C4-2B (cell line): ENCODE results near the gene LENG9.

Experiments
- H3K27ac ChIP-seq: fragments of 450-650 bp; 2 replicates; pipeline ENCODE4 v1.5.1; 2017
- ZFX ChIP-seq: fragments of 450-650 bp; IDR thresholded peaks from 2 replicates; pipeline ENCODE4 v1.6.1; 2017
- TF ChIP-seq, protein P1 (sequence below): fragments of 450-650 bp; conservative IDR thresholded peaks from 2 replicates; pipeline ENCODE4 v1.5.1; 2017; ENCODE audit warnings: mild to moderate bottlenecking

Gene LENG9

DNA sequence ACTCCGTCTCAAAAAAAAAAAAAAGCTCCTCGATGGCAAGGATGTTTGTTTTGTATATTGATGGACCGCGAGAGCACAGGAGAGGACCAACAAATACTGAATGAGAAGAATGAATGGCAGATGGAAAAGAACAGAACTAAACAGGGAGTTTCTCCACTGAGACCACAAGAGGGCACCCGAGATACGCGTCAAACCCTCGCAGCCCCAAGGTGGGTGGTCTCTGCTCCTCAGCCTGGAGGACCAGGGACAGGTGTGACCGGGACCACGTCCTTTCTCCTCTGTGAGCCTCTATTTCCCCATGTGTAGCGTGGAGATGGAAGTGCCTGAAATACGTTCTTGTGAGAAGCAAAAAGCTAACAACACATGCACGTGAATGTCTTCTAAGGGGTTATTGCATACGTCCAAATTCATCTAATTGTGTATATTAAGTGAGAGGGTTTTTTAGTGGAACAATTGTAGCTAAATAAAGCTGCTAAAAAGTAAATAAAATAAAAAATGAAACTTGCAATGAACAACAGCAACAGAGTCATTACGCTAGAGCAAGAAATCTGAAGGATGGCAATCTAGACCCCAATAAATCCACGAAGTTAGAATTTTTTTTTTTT lies 17.9 kb upstream of the LENG9 start:
- no peak overlapping the region for H3K27ac ChIP-seq
- TF ChIP-seq, protein P1, sequence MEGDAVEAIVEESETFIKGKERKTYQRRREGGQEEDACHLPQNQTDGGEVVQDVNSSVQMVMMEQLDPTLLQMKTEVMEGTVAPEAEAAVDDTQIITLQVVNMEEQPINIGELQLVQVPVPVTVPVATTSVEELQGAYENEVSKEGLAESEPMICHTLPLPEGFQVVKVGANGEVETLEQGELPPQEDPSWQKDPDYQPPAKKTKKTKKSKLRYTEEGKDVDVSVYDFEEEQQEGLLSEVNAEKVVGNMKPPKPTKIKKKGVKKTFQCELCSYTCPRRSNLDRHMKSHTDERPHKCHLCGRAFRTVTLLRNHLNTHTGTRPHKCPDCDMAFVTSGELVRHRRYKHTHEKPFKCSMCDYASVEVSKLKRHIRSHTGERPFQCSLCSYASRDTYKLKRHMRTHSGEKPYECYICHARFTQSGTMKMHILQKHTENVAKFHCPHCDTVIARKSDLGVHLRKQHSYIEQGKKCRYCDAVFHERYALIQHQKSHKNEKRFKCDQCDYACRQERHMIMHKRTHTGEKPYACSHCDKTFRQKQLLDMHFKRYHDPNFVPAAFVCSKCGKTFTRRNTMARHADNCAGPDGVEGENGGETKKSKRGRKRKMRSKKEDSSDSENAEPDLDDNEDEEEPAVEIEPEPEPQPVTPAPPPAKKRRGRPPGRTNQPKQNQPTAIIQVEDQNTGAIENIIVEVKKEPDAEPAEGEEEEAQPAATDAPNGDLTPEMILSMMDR: peak; percentile 89
- no peak for TF ChIP-seq ZFX

DNA sequence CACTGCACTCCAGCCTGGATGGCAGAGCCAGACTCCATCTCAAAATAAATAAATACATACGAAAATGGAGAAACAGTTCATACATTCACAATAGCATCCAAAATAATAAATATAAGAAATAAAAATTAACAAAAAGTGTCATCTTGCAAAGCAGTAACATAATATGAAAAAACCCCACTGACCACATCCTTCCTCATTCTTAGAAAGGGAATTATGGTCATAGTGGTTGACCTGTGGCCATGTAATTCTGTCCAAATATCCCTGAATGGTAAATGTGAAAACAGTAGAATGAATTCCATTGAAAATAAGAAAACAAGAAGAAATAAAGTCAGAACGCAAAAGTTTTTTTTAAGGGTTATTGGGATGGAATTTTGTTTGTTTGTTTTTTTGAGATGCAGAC lies 16.5 kb upstream of the LENG9 start:
- H3K27ac ChIP-seq: no peak overlapping the region
- TF ChIP-seq, protein P1: no peak
- TF ChIP-seq ZFX: no peak

DNA sequence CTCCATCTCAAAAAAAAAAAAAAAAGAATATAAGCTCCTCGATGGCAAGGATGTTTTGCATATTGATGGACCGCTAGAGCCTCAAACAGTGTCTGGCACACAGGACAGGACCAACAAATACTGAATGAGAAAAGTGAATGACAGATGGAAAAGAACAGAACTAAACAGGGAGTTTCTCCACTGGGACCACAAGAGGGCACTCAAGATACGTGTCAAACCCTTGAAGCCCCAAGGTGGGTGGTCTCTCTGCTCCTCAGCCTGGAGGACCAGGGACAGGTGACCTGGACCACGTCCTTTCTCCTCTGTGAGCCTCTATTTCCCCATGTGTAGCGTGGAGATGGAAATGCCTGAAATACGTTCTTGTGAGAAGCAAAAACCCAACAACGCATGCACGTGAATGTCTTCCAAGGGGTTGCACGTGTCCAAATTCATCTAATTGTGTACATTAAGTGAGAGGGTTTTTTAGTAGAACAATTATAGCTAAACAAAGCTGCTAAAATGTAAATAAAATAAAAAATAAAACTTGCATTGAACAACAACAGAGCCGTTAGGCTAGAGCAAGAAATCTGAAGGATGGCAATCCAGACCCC lies 15.2 kb upstream of the LENG9 start:
- H3K27ac ChIP-seq: no peak overlapping the region
- TF ChIP-seq, protein P1: peak; percentile 84
- no peak for TF ChIP-seq ZFX

DNA sequence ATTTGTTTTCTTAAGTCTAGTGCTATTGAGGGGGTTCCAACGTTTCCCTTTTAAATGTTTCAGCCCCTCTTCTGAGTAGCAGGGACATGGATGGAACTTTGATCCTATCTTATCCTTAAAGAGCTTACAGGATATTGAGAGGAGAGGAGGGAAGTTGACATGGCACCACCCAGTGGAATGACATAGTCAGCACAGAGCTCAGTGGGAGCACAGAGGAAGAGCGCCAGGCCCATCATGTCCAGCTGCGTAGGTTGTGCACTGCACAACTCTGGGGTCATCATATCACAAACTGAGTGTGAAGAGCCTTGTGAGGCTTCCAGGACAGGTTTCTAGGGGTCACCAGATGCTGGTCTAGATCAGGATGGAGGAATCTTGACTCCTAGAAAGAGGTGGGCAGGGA lies 14.1 kb upstream of the LENG9 start:
- no peak for TF ChIP-seq ZFX
- TF ChIP-seq, protein P1: no peak

DNA sequence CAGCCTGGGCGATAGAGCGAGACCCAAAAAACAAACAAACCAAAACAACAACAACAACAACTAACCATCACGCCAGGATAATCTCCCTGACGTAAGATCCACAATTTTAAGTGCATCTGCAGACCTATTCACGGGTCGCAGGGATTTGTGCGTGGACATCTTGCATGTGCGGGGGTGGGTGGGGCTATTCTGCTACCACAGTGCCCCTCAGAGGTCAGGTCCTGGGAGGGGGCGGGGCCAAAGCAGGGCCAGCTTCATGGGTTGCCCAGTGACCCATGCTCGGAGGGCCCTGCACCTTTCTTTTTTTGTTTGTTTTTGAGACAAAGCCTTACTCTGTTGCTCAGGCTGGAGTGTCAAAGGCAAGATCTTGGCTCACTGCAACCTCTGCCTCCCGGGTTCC lies 12.1 kb upstream of the LENG9 start:
- TF ChIP-seq, protein P1: no peak
- TF ChIP-seq ZFX: no peak

More for the DNA sequence above, 14.1 kb upstream of the LENG9 start:
- H3K27ac ChIP-seq: no peak overlapping the region

DNA sequence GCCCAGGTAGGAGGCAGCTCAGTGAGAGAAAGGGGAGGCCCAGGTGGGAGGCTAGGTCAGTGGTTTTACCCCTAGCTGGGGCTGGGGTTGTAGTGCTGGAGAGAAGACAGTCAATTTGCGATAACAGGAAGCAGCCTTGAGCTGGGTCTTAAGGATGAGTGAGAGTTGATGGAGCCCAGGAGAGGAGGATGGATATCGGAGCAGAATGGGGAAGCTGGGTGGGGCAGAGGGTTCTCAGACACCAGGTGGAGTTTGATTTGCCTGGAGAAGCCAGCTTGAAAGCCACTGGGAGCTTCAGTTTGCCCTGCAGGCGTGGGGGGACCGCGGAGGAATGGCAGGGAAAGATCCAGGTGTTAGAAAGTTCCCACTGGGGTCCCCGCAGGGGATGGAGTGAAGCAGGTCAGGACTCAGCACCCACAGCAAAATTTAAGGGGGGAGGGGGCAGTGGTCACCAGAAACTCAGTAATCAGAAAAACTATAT lies 10.4 kb upstream of the LENG9 start:
- no peak overlapping the region for H3K27ac ChIP-seq
- TF ChIP-seq ZFX: no peak
- TF ChIP-seq, protein P1: no peak

More for the DNA sequence above, 12.1 kb upstream of the LENG9 start:
- no peak overlapping the region for H3K27ac ChIP-seq

DNA sequence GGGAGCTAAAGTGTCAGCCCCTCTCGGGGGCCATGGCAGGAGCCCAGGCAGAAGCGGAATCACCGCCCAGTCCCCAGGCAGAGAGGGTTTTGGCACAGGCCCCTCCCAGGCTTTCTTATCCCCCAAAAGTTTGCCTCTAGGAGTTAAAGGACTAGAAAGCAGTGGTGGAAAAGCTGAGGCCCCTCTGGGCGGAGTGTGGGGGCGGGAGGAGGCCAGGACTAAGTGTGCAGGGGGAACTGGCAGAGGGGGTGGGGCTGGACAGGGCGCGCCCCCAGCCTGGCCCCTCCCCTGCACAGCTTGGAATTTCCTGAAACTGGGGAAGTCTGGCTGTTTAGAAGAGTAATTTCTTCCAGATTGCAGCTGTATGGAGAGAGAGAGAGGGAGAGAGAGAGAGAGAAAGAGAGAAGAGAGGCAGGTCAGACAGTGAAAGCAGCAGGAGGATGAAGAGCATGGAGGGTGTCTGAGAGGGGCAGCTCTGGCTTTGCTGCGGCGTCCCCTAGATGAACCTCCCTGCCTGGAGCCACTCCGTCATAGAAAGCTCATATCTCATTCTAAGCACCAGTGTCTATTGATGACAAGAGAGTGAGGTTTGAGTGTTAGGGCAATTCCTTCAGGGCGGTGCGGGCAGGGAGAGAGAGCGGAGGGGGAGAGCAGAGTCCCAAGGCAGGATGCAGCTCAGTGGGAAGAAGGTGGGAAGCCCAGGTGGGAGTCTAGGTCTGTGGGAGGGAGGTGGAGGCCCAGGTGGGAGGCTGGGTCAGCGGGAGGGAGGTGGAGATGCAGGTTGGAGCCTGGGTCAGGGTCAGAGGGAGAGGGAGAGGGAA lies 9.7 kb upstream of the LENG9 start, which contains the start of gene CDC42EP5:
Gene CDC42EP5, minus strand, starts transcription at position 226 of the 821 bp plus-strand sequence. CDS start 7,749 bp downstream, outside the sequence.
- H3K27ac ChIP-seq: no peak within 1 kb of the TSS
- TF ChIP-seq ZFX: no peak
- TF ChIP-seq, protein P1: no peak
